Stimulated activated CD8-positive, alpha-beta memory T cell treated with anti-CD3 and anti-CD28 coated beads, Interleukin-12 subunit alpha, Interleukin-12 subunit beta, amount 100 ng/mL, for 4 hours (primary cell): ENCODE results near the gene ZNF862.
"Not testable (repeated sequence)": the region's sequence is repeated elsewhere in the genome, so short reads cannot be mapped to it uniquely, and the experiment has no call there.

Experiments used
- DNase-seq: peaks from one replicate; pipeline ENCODE4 v3.0.0-alpha.2; 2020; ENCODE audit warnings: low read depth

ZNF862 gene

DNA sequence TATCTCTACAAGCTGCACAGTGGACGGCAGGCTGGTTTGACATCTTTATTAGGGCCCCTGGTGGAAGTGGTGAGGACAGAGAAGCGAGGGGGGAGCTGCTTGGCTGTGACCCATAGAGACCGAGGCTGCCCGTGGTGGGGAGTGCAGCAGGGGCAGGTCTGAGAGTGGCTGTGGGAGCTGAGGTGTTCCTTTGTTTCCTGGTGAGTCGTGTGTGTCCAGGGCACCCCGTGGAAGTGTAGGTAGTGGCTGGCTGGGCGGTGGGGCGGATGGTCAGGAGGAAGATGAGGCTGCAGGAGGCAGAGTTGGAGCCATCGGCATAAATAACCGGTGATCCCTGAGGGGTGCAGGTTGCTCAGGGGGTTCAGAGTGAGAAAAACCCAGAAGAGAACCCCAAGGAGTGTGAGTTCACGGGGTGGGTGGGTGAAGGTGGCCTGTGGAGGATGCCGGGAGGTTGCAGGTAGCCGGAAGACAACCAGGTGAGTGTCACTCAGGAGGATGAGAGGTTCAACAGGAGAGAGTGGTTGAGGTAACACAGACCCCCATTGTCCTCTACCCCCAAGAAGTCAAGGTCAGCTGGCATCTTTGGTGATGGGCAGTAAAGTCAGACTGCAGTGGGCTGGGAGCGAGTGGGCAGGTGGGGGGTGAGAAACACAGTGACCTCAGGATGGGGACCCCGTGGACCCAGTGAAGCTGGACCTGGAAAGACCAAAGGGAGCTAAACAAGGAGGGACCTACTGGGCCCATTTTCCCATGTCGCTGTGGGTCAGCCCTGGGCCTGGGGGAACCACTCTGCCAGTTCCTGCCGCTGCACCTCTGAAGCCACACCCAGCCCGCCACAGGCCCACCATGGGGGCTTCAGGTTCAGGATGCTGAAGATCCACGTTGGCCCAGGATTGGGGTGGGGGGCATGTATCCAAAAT lies 43.4 kb downstream of the ZNF862 start:
- DNase-seq, result no peak

DNA sequence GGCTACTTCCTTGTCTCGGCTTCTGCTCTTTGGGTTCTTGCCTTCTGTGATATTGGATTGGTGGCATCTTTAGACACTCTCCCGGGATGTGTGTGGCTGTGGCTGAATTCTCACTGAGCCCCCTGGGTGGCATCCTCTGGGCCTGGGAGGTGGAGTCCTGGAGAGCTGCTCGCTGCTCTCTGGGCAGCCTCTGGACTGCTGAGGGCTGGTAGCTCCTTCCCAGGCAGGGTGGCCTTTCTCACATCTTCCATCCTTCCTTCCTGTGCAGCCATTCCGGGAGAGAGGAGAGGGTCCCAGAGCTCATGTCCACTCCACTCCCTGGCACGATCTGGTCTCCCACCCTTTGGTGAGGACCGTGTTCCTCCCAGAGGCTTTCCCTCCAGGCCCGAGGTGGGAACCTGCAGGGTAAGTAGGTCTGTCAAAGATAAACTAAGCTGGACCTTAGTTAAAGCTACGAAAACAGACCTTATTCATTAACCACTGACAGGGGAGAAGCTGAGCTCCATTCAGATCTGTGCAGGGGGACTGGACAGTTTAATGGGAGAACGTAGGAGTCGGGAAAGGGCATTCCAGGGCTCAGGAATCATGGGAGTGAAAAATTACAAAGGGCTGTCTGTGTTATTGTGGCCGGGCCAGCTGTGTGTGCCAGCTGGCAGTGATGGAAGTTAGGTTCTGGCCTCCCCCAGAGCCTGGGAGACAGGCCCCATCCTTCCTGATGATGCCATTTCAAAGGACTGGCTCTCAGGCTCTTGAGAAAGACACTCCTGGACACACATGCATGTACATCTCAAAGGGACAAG lies 44.3 kb downstream of the ZNF862 start:
- no peak for DNase-seq

DNA sequence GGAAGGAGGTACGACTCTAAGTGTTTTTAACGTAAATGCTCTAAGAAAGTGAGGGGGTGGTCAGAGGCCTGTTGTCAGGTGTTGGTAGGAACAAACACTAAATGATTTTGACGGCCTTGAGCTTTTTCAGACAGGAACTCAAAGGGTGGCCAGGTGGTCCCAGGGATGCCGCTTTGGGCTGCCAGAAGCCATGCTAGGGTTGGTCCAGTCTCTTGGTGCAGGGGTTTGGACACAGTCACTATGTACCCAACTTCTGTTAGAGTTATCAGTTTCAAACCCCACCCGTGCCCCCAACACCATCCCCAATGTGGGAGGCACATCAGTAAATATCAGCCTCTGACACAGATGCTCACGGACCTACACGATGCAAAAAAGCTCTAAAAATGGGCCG lies 44.9 kb downstream of the ZNF862 start:
- DNase-seq, result no peak

DNA sequence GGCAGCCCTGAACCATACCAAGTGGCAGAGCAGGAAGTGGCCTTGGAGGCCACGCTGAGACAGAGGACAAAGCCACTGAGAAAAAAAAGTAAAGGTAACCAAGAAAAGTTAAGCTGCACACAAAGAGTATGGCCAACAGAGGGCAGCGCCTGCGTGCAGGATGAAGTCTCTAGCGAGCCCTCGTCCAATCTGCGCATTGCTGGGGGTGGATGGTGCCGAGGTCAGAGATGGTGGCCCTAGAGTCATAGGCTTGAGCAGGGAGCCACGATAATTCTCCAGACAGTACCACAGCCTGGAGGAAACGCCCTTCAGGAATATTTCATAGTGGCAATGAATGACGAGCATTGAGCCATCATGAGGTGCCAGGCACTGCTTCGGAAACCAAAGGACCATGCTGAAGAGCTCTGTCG lies 45.3 kb downstream of the ZNF862 start:
- no peak for DNase-seq

DNA sequence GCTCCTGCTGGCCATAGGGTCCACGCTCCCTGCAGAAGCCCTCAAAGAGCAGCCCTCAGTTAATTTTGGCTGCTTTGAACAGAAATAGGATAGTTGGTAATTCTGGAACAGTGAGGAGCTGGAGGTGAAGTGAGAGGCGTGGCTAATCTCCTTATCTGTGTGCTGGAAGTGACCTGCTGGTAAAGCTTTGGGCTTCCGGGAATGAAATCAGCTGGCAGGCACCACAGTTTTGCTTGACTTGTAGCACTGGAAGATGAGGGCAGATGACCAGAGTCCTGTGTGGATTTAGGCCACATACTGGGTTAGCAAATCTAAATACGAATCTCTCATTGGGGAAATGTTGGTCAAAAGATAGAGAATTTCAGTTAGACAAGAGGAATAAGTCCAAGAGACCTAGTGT lies 45.8 kb downstream of the ZNF862 start:
- DNase-seq, result no peak

DNA sequence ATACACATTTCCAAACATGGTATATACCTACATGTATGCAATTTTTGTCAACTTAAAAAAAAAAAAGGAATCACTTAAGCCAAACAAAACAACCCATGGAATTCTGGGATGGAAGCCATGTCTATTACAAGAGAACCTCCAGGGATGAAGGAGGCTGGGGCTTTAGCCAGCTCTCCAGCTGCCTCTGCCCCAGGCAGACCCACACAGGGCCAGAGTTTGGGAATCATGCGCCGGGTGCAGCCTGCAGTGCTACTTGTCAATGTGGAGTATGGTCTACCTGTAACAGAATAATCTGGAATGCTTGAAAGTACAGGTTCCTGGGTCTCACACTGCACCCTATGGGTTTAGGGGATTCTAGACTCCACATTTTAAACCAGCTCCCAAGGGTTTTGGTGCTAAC lies 46.4 kb downstream of the ZNF862 start:
- no peak for DNase-seq

DNA sequence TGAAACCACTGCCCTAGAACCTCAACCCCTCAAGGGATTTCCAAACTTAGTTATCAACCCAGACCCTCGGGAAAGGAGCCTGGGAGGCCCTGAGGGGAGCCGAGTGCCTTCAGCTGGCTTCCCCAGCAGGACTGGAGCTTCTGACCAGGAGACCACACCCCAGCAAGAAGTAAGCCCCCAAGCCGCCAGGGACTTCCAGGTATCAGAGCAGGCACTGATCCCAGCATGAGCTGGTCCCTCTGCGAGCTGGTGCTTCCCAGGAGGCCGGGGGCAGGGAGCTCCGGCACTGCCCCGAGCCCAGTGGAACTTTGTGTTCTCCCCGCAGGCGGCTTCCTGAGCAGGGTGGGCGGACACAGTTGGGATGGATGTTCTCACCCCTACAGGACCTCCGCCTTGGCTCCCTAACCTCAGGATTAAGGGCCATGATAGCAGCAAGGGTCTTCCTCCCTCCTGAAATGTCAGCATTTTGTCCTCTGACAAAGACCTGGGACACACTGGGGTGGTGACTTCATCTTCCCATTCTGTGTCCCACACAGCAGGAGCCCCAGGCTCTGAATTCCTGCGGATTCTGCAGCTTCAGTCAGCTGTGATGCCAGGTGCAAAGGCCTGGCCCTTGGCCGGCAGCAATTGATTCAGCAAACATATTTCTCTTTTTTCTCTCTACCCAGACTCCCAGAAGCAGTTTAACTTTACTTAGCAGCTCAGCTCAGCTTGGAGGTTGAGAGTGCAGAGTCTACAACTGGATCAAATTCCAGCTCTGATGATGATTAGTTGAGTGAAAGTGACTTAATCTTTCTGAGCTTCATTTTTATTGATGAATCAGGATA lies 47.2 kb downstream of the ZNF862 start:
- DNase-seq, result no peak

DNA sequence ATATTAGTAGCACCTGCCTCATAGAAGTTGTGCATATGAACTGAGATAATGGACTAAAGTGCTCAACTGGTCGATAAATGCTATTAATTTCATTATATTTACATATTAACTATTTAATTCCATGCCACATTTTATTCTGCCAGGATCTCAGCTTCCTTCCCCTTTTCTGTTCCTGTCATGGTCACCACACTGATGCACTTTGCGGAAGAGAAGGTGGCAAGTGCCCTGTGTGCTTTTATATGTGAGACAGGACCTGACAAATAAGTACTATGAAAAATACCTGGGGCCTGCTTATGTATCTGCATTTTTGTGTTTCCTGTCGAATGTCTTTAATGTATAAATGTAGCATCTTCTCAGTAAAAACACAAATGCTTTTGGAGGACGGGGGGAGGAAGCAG lies 47.8 kb downstream of the ZNF862 start:
- no peak for DNase-seq

DNA sequence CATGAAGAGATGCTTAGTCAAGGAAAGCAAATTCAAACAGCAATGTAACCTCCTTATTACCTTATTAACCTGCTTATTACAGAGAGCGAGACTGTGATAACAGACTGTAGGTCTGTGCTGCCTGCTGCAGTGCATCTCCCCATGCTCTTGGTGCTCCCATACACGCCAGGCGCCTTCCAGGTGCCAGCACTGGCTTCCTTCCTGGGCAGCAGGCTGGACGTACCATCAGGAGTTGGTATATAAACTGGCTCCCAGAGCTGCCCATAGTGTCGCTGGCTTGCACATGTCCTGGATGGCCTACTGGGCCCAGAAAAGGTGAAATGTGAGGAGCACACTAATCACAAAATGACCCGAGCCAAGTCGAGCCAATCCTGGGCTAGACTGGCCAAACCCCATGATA lies 49.1 kb downstream of the ZNF862 start:
- no peak for DNase-seq

DNA sequence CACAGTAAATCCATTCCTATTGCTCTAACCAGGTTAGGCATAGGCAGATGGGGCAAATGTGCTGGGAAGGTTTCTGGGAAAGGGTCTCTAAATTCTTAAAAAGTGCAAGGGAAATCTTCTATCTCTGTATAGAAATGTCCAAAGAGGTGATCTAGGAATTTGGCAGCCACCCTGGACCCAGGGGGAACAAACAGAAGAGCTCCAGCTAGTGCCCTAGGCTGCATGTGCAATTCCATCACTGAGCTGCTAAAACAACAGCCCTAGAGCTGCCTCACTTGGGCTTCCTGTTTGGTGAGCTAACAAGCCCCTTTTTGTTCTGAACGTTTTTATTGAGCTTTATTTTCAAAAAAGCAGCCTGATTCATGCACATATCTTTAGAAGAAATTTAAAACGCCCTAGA lies 52.5 kb downstream of the ZNF862 start:
- not testable (repeated sequence) for DNase-seq

DNA sequence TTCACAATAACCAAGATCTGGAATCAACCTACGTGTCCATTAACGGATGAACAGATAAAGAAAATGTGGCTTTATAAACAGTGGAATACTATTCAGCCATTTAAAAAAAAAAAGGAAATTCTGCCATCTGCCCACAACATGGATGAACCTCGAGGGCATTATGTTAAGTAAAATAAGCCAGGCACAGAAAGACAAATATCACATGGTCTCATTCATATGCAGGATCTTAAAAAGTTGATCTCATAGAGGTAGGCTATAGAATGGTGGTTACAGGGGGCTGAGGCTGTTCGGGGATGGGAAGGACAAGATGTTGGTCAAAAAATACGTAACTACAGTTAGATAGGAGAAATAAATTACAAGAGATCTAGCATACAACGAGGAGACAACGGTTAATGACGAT lies 56.8 kb downstream of the ZNF862 start:
- not testable (repeated sequence) for DNase-seq

DNA sequence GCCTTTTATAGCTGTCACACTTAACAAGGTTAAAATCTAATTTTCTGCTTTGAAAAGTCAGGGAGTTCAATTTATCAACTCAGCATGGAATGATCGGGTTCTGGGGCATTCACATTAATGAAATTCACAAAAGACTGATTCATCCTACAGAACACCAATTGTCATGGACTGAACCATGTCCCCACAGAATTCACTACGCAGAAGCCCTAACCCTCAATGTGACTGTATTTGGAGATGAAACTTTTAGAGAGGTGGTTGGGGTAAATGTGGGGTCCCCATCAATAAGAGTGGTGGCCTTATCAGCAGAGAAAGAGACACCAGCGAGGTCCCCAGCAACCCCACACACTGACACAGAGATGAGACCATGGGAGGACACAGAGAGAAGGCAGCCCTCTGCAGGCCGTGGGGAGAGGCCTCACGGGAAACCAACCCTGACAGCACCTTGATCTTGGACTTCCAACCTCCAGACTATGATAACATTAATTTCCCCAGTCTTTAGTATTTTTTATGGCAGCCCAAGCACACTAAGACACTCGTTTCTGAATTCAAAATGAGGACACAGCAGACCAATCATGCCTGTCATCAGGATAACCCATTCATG lies 69.7 kb downstream of the ZNF862 start:
- DNase-seq, result not testable (repeated sequence)

DNA sequence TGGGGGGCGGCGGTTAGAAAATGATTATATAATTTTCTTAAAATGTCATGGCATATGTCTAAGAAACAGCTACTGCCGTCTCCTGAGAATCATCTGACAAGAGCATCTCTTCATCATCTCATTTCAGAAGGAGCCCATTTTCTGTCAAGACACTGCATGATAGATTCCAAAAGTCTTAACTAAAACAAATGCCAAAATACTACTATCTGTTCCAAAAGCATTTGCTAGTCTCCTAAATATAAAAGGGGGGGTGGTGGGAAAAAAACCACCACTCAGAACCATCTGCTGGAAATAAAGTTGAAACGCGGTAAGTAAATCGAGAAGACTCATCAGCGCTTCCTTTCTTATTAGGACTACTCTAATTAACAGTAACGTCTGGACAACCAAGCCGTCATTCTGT lies 72.0 kb downstream of the ZNF862 start:
- DNase-seq, result not testable (repeated sequence)

DNA sequence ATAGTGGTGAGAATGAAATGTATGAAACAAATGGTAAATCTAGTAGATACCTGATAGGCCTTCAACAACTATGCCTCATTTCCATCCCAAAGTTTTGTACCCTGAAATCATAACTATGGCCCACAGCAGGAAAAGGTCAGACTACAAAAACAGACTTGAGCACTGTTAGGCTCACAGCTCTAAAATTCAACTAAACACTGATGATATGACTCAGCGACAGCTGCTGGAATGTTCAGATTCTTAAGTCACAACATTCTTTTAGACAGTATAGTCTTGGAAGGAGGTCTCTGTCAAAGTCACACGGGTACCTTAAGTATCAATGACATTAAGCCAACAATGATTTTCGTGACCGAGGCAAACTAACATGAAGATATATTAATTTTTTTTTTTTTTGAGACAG lies 74.0 kb downstream of the ZNF862 start:
- DNase-seq, result not testable (repeated sequence)
